Measurements from ENCODE around the gene DNAJB5. TPM values are rescaled to one million over a fixed set of nuclear protein-coding genes. Genes with fewer than 3 reads are reported as not detected.

DNAJB5 gene
- total RNA-seq, 1 donor = 18.1 TPM

GRCh38 chr9:34994900-34995669, 5.5 kb downstream of the DNAJB5 start:
- H3K4me3 ChIP-seq (ENCODE audit: low read depth, low read length) = no peak overlapping the region
- no peak for TF ChIP-seq CTCF (IDR thresholded peaks at IDR 0.05; ENCODE audit: insufficient read depth, low read depth, low read length)
- DNase-seq (ENCODE audit: low read depth) = peak; percentile 76

- H3K4me3 ChIP-seq (ENCODE audit: low read depth, low read length) = no peak overlapping the region
- TF ChIP-seq CTCF (IDR thresholded peaks at IDR 0.05; ENCODE audit: insufficient read depth, low read depth, low read length) = no peak
- DNase-seq (ENCODE audit: low read depth) = peak; percentile 42
Observed at GRCh38 chr9:34995670-34996060, 6.1 kb downstream of the DNAJB5 start.

GRCh38 chr9:34996181-34996904, 6.8 kb downstream of the DNAJB5 start:
- no peak for DNase-seq (ENCODE audit: low read depth)
- no peak overlapping the region for H3K4me3 ChIP-seq (ENCODE audit: low read depth, low read length)
- TF ChIP-seq CTCF (IDR thresholded peaks at IDR 0.05; ENCODE audit: insufficient read depth, low read depth, low read length) = no peak

- DNase-seq (ENCODE audit: low read depth) = no peak
- TF ChIP-seq CTCF (IDR thresholded peaks at IDR 0.05; ENCODE audit: insufficient read depth, low read depth, low read length) = no peak
- no peak overlapping the region for H3K4me3 ChIP-seq (ENCODE audit: low read depth, low read length)
Observed at GRCh38 chr9:34996905-34997279, 7.3 kb downstream of the DNAJB5 start.

GRCh38 chr9:34997379-34997781, 7.8 kb downstream of the DNAJB5 start:
- H3K4me3 ChIP-seq (ENCODE audit: low read depth, low read length) = no peak overlapping the region
- TF ChIP-seq CTCF (IDR thresholded peaks at IDR 0.05; ENCODE audit: insufficient read depth, low read depth, low read length) = no peak
- no peak for DNase-seq (ENCODE audit: low read depth)

GRCh38 chr9:34998266-34998665, 8.7 kb downstream of the DNAJB5 start:
- DNase-seq (ENCODE audit: low read depth) = no peak
- H3K4me3 ChIP-seq (ENCODE audit: low read depth, low read length) = no peak overlapping the region
- TF ChIP-seq CTCF (IDR thresholded peaks at IDR 0.05; ENCODE audit: insufficient read depth, low read depth, low read length) = no peak

Data from fibroblast of villous mesenchyme (primary cell).